ENCODE measurements around the gene CD1D.

GRCh38 chr1:158188611-158189010 is 7.9 kb downstream of the CD1D start:
- TF ChIP-seq CTCF (conservative IDR thresholded peaks at IDR 0.05; ENCODE audit: low read length) (no peak), EZH2phosphoT487 (IDR thresholded peaks at IDR 0.05; ENCODE audit: borderline replicate concordance, low read depth, low read length) (no peak)
